ENCODE data around the gene C1QTNF1.

DNA sequence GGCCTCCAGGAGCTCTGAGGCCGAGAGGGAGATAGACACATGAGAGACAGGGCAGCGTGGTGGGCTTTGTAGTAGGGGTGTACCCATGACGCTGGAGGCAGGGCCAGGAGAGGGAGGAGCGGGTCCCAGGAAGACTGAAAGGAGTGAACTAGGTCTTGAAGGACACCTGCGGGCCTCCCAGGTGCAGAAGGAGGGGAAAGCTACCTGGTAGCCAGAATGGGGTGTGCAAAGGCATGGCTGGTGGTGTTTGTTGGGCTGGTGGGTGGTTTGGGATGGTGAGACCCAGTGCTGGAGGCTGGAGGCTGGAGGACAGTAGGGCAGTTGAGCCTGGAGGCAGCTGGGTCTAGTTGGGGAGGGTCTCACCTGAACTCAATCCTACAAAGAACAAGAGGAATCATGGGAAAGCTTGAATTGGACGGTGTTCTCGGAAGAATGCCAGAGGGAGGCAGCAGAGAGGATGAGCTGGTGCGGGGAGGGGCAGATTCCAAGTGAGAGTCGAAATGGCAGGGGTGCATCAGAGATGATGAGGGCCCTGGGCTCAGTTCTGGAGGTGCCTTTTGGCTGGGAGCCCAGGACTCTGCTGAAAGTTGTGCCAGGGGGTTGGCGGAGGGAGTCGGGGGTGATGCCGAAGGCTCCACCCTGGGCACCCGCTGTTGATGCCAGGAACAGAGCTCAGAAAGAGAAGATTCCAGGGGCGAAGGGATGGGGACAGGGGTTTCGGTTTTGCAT lies 21.2 kb downstream of the C1QTNF1 start:
- TF ChIP-seq GATA3 (IDR thresholded peaks at IDR 0.05; ENCODE audit: low read depth, low read length) (no peak), GATA2 (IDR thresholded peaks at IDR 0.05; ENCODE audit: low read depth, low read length) (no peak)
